GM19324 (cell line): Measurements from ENCODE around the gene SLC5A2.
"Not testable (repeated sequence)": the region's sequence is repeated elsewhere in the genome, so short reads cannot be mapped to it uniquely, and the experiment has no call there.

Experiments
- ATAC-seq: cut with Tn5 transposase; IDR thresholded peaks from one replicate; pipeline ENCODE4 v1.9.1; 2021; ENCODE audit warnings: mild to moderate bottlenecking, moderate library complexity; ENCODE audit not compliant: unreplicated experiment, low FRiP score

Gene SLC5A2

DNA sequence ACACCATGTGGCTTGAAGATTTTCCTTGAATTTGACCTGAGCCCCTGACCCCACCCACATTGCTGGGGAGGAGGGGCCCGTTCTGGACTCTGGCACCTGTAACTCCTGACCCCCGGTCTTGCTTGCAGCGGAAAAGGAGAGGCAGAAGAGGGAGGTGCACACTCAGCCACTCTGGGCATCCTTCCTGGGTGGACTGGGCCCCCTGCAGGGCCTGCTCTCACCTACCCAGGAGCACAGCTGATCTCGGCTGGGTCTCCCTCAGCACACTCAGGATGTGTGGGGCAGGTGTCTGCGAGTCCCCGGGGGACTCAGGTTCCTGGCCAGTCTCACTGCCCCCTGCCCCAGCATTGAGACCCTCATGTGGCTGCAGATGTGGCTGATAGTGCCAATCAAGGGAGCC, 40.8 kb downstream of the SLC5A2 start:
- ATAC-seq, result not testable (repeated sequence)

DNA sequence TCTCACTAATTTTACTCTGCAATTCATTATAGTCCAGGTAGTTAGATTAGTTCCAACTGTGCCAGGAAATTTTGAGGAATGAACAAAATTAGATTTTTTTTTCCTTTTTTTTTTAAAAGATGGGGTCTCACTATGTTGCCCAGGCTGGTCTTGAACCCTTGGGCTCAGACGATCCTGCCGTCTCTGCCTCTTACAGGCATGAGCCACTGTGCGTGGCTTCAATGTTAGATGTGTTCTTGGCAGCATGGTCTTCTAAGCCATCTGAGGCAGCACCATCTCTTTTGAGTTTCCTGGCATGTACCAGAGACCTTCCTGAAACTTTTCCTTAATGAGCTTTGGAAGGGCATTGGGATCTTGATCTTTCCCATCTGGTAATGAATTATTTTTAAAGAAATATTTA, 42.2 kb downstream of the SLC5A2 start:
- no peak for ATAC-seq

- ATAC-seq, result no peak
Observed at GRCh38 chr16:31527734-31528274, 44.9 kb downstream of the SLC5A2 start, which contains the start of gene AHSP. TSS of gene AHSP (plus strand) at chr16:31527900. CDS start at chr16:31528140, 240 bp downstream.

GRCh38 chr16:31528523-31529107, 45.7 kb downstream of the SLC5A2 start:
- no peak for ATAC-seq

DNA sequence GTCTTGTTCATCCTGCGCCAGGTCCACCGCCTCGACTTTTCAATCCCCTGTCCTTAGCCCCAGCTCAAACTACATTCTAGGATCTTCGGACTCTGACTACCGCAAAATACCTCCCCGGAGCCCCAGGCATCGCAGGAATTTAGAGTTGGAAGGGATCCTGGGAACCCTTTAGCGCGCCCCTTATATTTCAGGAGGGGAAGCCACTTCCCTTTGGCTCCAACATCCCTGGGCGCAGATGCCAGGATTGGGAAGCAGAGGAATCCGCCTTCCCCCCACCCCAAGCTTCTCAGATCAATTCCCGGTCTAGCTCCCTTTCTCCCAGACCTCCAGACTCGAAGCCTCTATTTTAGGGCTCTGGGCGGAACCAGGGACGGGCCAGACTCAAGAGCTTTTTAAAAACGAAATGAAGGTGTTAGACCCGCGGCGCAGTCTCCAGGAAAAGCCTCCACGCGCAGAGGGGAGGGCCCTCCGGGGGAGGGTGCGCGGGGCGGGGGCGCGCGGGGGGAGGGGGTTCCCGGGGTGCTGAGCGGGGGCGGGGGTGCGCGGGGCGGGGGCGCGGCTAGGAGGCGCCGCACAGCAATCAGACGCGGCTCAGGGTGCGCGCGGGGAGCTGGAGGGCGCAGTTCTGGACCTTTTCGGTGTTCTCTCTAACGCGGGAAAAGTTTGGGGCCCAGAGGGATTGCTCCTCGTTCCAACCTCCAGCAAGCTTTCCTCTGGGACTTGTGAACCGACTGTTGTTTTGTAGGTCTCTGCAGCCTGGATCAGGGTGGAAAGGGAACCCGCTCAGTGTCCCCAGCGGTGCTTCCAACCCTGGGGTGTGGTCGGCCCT, 46.4 kb downstream of the SLC5A2 start:
- ATAC-seq, result no peak

GRCh38 chr16:31529937-31530312, 47.0 kb downstream of the SLC5A2 start:
- no peak for ATAC-seq

GRCh38 chr16:31530405-31530804, 47.5 kb downstream of the SLC5A2 start:
- ATAC-seq, result no peak

DNA sequence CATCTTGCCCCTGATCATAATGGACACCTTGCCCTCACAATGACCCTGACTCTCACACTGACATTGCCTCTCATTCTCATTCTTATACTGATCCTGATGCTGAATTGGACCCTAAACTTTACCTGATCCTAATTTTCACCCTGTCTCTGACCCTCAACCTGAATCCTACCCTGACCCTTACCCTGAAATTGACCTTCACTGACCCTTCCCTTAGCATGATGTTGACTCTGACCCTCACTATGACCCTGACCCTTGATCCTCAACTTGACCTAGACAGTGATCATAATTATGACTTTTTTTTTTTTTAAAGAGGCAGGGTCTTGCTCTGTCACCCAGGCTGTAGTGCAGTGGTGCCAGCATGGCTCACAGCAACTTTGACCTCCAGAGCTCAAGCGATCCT, 48.2 kb downstream of the SLC5A2 start:
- ATAC-seq, result no peak

- ATAC-seq, result no peak
Observed at GRCh38 chr16:31532120-31532519, 49.2 kb downstream of the SLC5A2 start.

DNA sequence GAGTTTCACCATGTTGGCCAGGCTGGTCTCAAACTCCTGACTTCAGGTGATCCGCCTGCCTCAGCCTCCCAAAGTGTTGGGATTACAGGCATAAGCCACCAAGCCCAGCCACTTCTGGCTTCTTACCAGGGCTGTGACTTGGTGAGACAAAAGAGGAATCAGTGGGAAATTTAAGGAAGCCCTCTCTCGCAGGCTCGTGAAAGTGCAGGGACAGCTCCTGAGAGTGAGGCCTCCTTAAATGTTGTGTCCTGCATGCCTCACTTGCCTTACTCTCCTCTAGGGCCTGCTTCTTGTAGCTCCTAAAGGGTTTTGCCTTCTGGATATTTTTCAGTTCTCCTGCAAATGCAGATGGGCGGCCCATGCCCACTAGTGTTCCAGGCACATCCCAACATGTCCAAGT, 50.0 kb downstream of the SLC5A2 start:
- no peak for ATAC-seq

GRCh38 chr16:31535737-31536136, 52.8 kb downstream of the SLC5A2 start:
- no peak for ATAC-seq

DNA sequence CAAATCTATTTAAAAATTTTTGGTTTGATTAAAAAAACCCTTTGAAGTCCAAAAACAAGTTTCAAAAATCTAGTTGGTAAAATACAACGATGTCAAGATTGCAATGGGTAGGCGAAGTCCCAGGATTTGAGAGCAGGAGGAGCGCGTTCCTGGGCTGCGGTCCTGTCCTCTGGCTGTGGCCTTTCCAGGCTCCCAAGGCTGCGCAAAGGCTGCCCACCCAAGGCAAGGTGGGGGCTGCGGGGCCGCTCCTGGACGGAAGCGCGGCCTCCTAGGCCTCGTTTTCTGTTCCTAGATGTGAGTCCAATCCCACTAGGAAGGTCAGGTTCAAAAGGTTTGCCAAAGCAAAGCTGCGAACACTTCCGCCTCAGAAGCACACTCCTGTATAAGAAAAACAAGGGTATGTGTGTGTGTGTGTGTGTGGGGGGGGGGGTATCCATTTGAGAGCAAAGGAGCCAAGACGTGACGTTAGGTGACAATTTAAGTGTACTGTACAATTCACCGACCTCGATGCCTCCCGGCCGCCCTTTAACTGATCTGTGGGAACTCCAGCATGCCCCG, 54.0 kb downstream of the SLC5A2 start:
- no peak for ATAC-seq

- ATAC-seq, result no peak
Observed at GRCh38 chr16:31537362-31538242, 54.7 kb downstream of the SLC5A2 start.

GRCh38 chr16:31538243-31538598, 55.3 kb downstream of the SLC5A2 start:
- not testable (repeated sequence) for ATAC-seq

DNA sequence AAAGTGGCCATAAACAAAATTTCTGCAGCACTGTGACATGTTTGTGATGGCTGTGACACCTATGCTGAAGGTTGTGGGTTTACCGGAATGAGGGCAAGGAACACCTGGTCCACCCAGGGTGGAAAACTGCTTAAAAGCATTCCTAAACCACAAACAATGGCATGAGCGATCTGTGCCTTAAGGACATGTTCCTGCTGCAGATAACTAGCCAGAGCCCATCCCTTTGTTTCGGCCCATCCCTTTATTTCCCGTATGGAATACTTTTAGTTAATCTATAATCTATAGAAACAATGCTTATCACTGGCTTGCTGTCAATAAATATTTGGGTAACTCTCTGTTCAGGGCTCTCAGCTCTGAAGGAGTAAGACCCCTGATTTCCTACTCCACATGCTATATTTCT, 56.8 kb downstream of the SLC5A2 start:
- not testable (repeated sequence) for ATAC-seq
